Heart right ventricle (tissue), 16 donors: ENCODE results near the gene CAPN2. TPM values are rescaled to one million over a fixed set of nuclear protein-coding genes. Genes with fewer than 3 reads are reported as not detected.
A peak's percentile ranks its signal among the peaks of the same experiment; 100 is the strongest.
"Not testable (repeated sequence)": the region's sequence is repeated elsewhere in the genome, so short reads cannot be mapped to it uniquely, and the experiment has no call there.

Experiments used
- ATAC-seq, 8 donors: fragments of 200-7000 bp; cut with Tn5 transposase; one replicate each; pipeline ENCODE4 v1.9.1; 2020; ENCODE audit warnings: mild to moderate bottlenecking in 8 of 8, moderate library complexity in 8 of 8, moderate number of reproducible peaks in 1 of 8
- DNase-seq, 2 donors: peaks; one replicate each; pipeline ENCODE4 v3.0.0-alpha.2; 2020
- H3K27ac ChIP-seq, 10 donors: fragments of 200-600 bp; sonication (generic) in 2 of 10; one replicate each; pipeline versions ENCODE4 v1.5.0 to v1.8.0; 2020 to 2022; ENCODE audit warnings: mild to moderate bottlenecking in 3 of 10
- H3K27me3 ChIP-seq, 7 donors: fragments of 200-600 bp; one replicate each; pipeline ENCODE4 v1.8.0; 2021 to 2022; ENCODE audit warnings: mild to moderate bottlenecking in 2 of 7
- H3K36me3 ChIP-seq, 9 donors: fragments of 200-600 bp; sonication (generic) in 1 of 9; one replicate each; pipeline versions ENCODE4 v1.5.0 to v1.8.0; 2020 to 2022; ENCODE audit warnings: mild to moderate bottlenecking in 2 of 9
- H3K4me1 ChIP-seq, 9 donors: fragments of 200-600 bp; sonication (generic) in 1 of 9; one replicate each; pipeline versions ENCODE4 v1.5.0 to v1.8.0; 2020 to 2022; ENCODE audit warnings: mild to moderate bottlenecking in 4 of 9
- H3K4me3 ChIP-seq, 10 donors: fragments of 200-600 bp; sonication (generic) in 2 of 10; one replicate each; pipeline versions ENCODE4 v1.5.0 to v1.8.0; 2020 to 2022; ENCODE audit warnings: mild to moderate bottlenecking in 7 of 10, moderate library complexity in 2 of 10
- H3K9me3 ChIP-seq, 11 donors: fragments of 200-600 bp in 10 of 11; sonication (generic) in 2 of 11; one replicate each; pipeline versions ENCODE4 v1.5.0 to v1.8.0; 2013 to 2022; ENCODE audit warnings: mild to moderate bottlenecking in 2 of 11, control low read depth in 1 of 11, moderate library complexity in 1 of 11
- WGBS, 2 donors: extraction: QIAGEN DNeasy Blood & Tissue Kit; methylation state at CpG; one replicate each; pipeline ENCODE4 v1.1.7; 2013; ENCODE audit warnings: inconsistent platforms in 1 of 2; 5-methylcytosine and 5-hydroxymethylcytosine counted together
- intact Hi-C, 10 donors: fragments of 100-400 bp; cut with DNase I; formaldehyde crosslinking; loops; one replicate each; pipeline versions ENCODE4 v1.11.1 to v1.14.2; 2022
- polyA plus RNA-seq, 2 donors: library from polyadenylated mRNA; stranded (reverse); fragments of 200-250 nt; gene quantifications; one replicate each; pipeline ENCODE4 v1.2.3, GENCODE V29; 2013
- total RNA-seq, 10 donors: library from RNA; stranded (reverse); fragmentation: NEBNext Ultra II Directional in 3 of 10; extraction: Animal tissue kit (Norgen Biotek cat#: 25700) in 3 of 10; gene quantifications; one replicate each; pipeline versions ENCODE4 v1.2.1 to v1.2.4, GENCODE V29; 2021 to 2023
- TF ChIP-seq, protein P1 (sequence below), 9 donors: fragments of 200-600 bp; sonication (generic) in 2 of 9; IDR thresholded peaks; one replicate each; pipeline versions ENCODE4 v1.5.0 to v1.8.0; 2021 to 2022; ENCODE audit warnings: antibody characterized with exemption in 9 of 9, mild to moderate bottlenecking in 5 of 9, moderate library complexity in 1 of 9
- donor health status: Arrhythmogenic right ventricular cardiomyopathy.
- donor health status: ischemic (EF 13 %, LVEDD 7.1; RV severe dilation, severe dysfunction).
- donor health status: healthy with polysubstance abuse.
- donor health status: DM: no; HTN: yes; CAD: no.
- donor health status: DM: no; HTN: no; CAD: no.
- donor health status: ischemic (EF 25% LVEDD 6.9; RV normal size, moderate dysfunction).
- donor health status: ischemic (EF 25% LVEDD 5.7; RV mildly dilated, moderate dysfunction).
- donor health status: healthy.
- donor health status: DM: yes; HTN: yes; CAD: no.
- donor health status: Ischemic cardiomyopathy.
- donor health status: ischemic (EF 35%, LVEDD 5.7; RV mildly dilated, moderate dysfunction).
- donor health status: nonischemic (EF 11% LVEDD 7.7; RV severe dilation, severe dysfunction).
- donor health status: DM: yes; HTN: yes; CAD: no.
- donor health status: PGD.
- donor health status: ischemic (EF 29% LVEDD 5.4; RV normal size, mild dysfunction).
- donor health status: nonischemic (EF 23%, LVEDD 6.1; RV moderate dilation, normal function).

CAPN2 gene
- total and polyA plus RNA-seq, 12 donors: 62.4 to 107 (median 77.6) TPM

- H3K27me3 ChIP-seq: no peaks in the 10 kb centered on the region
- no peak for DNase-seq
- no peak overlapping the region for H3K27ac ChIP-seq
- no peak for ATAC-seq
- no peaks in the 10 kb centered on the region for H3K9me3 ChIP-seq
- peaks cover 0 to 54% (median 14%) of the 10 kb centered on the region in 9 donors for H3K36me3 ChIP-seq
- 69 to 74% methylated on average over 3 of the region's 3 CpGs for WGBS, 2 donors
- no peak overlapping the region for H3K4me3 ChIP-seq
- intact Hi-C loops: loop anchor here in 1 of 10 donors (10.0 kb wide), 1 partner anchor 89 kb away; no protein-coding TSS in a partner anchor
- peaks cover 2 to 39% (median 19%) of the 10 kb centered on the region in 9 donors for H3K4me1 ChIP-seq
- TF ChIP-seq, protein P1, sequence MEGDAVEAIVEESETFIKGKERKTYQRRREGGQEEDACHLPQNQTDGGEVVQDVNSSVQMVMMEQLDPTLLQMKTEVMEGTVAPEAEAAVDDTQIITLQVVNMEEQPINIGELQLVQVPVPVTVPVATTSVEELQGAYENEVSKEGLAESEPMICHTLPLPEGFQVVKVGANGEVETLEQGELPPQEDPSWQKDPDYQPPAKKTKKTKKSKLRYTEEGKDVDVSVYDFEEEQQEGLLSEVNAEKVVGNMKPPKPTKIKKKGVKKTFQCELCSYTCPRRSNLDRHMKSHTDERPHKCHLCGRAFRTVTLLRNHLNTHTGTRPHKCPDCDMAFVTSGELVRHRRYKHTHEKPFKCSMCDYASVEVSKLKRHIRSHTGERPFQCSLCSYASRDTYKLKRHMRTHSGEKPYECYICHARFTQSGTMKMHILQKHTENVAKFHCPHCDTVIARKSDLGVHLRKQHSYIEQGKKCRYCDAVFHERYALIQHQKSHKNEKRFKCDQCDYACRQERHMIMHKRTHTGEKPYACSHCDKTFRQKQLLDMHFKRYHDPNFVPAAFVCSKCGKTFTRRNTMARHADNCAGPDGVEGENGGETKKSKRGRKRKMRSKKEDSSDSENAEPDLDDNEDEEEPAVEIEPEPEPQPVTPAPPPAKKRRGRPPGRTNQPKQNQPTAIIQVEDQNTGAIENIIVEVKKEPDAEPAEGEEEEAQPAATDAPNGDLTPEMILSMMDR (IDR thresholded peaks at IDR 0.05): no peak
Observed at GRCh38 chr1:223815865-223816264, 103.5 kb downstream of the CAPN2 start.

DNA sequence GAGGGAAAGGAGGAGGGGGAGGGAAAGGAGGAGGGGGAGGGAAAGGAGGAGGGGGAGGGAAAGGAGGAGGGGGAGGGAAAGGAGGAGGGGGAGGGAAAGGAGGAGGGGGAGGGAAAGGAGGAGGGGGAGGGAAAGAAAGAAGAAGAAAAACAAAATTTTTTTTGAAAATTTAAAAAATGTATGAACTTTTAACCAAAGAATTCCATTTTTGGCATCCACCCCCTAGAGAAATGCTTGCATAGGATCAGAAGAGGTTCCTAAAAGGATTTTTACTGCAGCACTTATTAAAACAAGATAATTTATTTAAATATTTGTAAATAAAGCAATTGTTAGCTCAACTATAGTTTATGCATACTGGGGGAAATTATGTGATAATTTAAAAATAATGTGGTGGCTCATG, 104.9 kb downstream of the CAPN2 start:
- H3K9me3 ChIP-seq, ATAC-seq, DNase-seq, H3K4me3 ChIP-seq, H3K27me3 ChIP-seq, H3K27ac ChIP-seq: not testable (repeated sequence)
- intact Hi-C loops: loop anchor here in 1 of 10 donors (10.0 kb wide), 1 partner anchor 88 kb away; no protein-coding TSS in a partner anchor
- peaks cover 0 to 47% (median 14%) of the 10 kb centered on the region in 9 donors for H3K36me3 ChIP-seq
- H3K4me1 ChIP-seq: peaks cover 2 to 46% (median 27%) of the 10 kb centered on the region in 9 donors

GRCh38 chr1:223819730-223820514, 107.6 kb downstream of the CAPN2 start:
- TF ChIP-seq, protein P1 (IDR thresholded peaks at IDR 0.05): no peak
- 44 to 53% methylated on average over 4 of the region's 4 CpGs for WGBS, 2 donors
- Histone ChIP-seq H3K27ac (peak overlapping the region in 8 of 10 donors; percentile 2 to 57 (median 40)), H3K36me3 (peaks cover 0 to 28% (median 0%) of the 10 kb centered on the region in 9 donors), H3K9me3 (no peaks in the 10 kb centered on the region), H3K4me1 (peaks cover 2 to 58% (median 35%) of the 10 kb centered on the region in 9 donors), H3K4me3 (peak overlapping the region in 2 of 10 donors; percentile 4 to 8), H3K27me3 (no peaks in the 10 kb centered on the region)
- intact Hi-C loops: loop anchor here in 1 of 10 donors (10.0 kb wide), 1 partner anchor 85 kb away; no protein-coding TSS in a partner anchor
- peak in 7 of 8 donors; percentile 59 to 88 (median 72) for ATAC-seq
- peak in 1 of 2 donors; percentile 31 for DNase-seq

DNA sequence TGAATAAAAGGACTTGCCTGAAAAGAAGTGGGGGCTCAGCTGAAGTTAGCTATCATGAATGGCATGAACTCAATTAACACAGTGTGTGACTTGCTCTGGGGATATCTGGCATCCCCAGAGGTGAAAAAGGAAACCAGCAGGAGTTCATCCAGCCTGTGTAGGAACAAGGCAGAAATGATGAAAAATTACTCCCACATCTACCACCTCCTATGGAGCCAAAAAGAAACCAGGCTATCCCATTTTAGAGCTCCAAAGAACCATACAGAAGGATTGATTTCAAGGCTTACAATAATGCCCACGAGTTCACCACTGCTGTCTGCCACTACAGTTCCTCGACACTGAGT, 108.1 kb downstream of the CAPN2 start:
- WGBS, 2 donors: 68 to 69% methylated on average over 2 of the region's 2 CpGs
- peaks cover 0 to 28% (median 0%) of the 10 kb centered on the region in 9 donors for H3K36me3 ChIP-seq
- H3K9me3 ChIP-seq: no peaks in the 10 kb centered on the region
- peak overlapping the region in 2 of 10 donors; percentile 4 to 8 for H3K4me3 ChIP-seq
- TF ChIP-seq, protein P1 (IDR thresholded peaks at IDR 0.05): no peak
- ATAC-seq (peak in 6 of 8 donors; percentile 25 to 59 (median 44)), DNase-seq (no peak)
- intact Hi-C loops: no loop called here
- peaks cover 2 to 58% (median 35%) of the 10 kb centered on the region in 9 donors for H3K4me1 ChIP-seq
- no peaks in the 10 kb centered on the region for H3K27me3 ChIP-seq
- peak overlapping the region in 8 of 10 donors; percentile 2 to 57 (median 40) for H3K27ac ChIP-seq
